Right atrium auricular region (tissue), 2 donors: ENCODE results near the gene ZNF491. TPM values are rescaled to one million over a fixed set of nuclear protein-coding genes. Genes with fewer than 3 reads are reported as not detected.

Source experiments
- DNase-seq: peaks from one replicate; pipeline ENCODE4 v3.0.0-alpha.2; 2019; ENCODE audit warnings: low spot score
- H3K27ac ChIP-seq, 2 donors: fragments of 200-600 bp; sonication (generic); 1 replicate in 1 of 2; 2 replicates in 1 of 2; pipeline ENCODE4 v1.5.1; 2016 to 2019
- H3K27me3 ChIP-seq, 2 donors: fragments of 200-600 bp; sonication (generic); one replicate each; pipeline versions ENCODE4 v1.5.1 to v1.6.0; 2017 to 2019
- H3K36me3 ChIP-seq: fragments of 200-600 bp; sonication (generic); one replicate; pipeline ENCODE4 v1.5.1; 2016
- H3K4me1 ChIP-seq, 2 donors: fragments of 200-600 bp; sonication (generic); one replicate each; pipeline versions ENCODE4 v1.5.1 to v1.6.0; 2017 to 2019
- H3K4me3 ChIP-seq, 2 donors: fragments of 200-600 bp; sonication (generic); 1 replicate in 1 of 2; 2 replicates in 1 of 2; pipeline ENCODE4 v1.5.1; 2017 to 2019; ENCODE audit warnings: mild to moderate bottlenecking in 1 of 2, moderate library complexity in 1 of 2
- H3K9me3 ChIP-seq, 2 donors: fragments of 200-600 bp; sonication (generic); one replicate each; pipeline ENCODE4 v1.5.1; 2019
- total RNA-seq, 2 donors: library from RNA; depleted of rRNA; stranded (reverse); fragments of >200 nt; gene quantifications; one replicate each; pipeline ENCODE4 v1.1.0, GENCODE V29; 2016
- TF ChIP-seq, protein P1 (sequence below), 2 donors: fragments of 200-600 bp; sonication (generic); IDR thresholded peaks; one replicate each; pipeline ENCODE4 v1.5.1; 2019; ENCODE audit warnings: antibody characterized with exemption in 2 of 2

The ZNF491 gene
- total RNA-seq, 2 donors from 2014 or later, result 1.6 to 6.2 TPM

DNA sequence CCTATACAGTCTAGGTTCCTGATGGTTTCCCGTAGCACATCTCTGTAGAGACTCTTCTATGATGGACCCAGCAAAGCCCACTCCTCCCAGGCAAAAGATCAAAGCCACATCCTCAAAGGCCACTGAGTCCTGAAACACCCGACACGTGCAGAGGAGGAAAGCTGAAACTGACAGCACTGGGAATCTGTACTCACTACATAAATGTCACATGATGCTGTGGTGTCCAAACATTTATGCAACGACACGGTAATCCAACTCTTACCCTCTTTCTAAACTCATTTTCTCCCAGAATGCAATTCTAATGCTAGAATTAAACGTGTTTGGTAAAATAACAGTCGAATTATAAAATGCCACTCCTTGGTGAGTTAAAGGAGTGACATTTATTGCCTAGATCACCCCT is 38.5 kb upstream of the ZNF491 start:
- H3K27ac ChIP-seq, result no peak overlapping the region
- no peak overlapping the region for H3K4me3 ChIP-seq
- no peaks in the 10 kb centered on the region for H3K27me3 ChIP-seq
- H3K9me3 ChIP-seq, result peaks cover 0 to 32% of the 10 kb centered on the region in 2 donors
- no peaks in the 10 kb centered on the region for H3K4me1 ChIP-seq
- TF ChIP-seq, protein P1, sequence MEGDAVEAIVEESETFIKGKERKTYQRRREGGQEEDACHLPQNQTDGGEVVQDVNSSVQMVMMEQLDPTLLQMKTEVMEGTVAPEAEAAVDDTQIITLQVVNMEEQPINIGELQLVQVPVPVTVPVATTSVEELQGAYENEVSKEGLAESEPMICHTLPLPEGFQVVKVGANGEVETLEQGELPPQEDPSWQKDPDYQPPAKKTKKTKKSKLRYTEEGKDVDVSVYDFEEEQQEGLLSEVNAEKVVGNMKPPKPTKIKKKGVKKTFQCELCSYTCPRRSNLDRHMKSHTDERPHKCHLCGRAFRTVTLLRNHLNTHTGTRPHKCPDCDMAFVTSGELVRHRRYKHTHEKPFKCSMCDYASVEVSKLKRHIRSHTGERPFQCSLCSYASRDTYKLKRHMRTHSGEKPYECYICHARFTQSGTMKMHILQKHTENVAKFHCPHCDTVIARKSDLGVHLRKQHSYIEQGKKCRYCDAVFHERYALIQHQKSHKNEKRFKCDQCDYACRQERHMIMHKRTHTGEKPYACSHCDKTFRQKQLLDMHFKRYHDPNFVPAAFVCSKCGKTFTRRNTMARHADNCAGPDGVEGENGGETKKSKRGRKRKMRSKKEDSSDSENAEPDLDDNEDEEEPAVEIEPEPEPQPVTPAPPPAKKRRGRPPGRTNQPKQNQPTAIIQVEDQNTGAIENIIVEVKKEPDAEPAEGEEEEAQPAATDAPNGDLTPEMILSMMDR (IDR thresholded peaks at IDR 0.05), result no peak
- DNase-seq, result no peak
- H3K36me3 ChIP-seq, result no peaks in the 10 kb centered on the region

DNA sequence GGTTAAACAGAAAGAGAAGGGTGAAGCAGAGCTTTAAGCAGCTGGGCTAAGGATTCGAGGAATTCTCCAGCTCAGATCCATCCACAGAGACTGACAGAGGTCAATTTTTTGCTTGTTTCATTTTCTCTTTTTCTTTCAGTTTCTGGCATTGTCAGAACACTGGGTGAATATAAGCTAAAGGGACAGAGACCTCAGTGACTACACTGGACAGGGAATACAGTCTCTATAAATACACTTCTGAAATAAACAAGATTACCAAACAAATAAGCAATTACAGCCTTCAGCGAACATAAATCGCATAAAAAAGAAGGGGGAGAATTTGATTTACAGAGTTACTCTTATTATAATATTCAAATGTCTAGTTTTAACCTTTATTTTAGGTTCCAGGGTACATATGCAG is 35.2 kb upstream of the ZNF491 start:
- Histone ChIP-seq H3K4me3 (no peak overlapping the region), H3K36me3 (no peaks in the 10 kb centered on the region), H3K27me3 (no peaks in the 10 kb centered on the region), H3K9me3 (peaks cover 0 to 11% of the 10 kb centered on the region in 2 donors), H3K27ac (no peak overlapping the region), H3K4me1 (peaks cover 0 to 13% of the 10 kb centered on the region in 2 donors)
- TF ChIP-seq, protein P1 (IDR thresholded peaks at IDR 0.05), result no peak
- DNase-seq, result no peak

DNA sequence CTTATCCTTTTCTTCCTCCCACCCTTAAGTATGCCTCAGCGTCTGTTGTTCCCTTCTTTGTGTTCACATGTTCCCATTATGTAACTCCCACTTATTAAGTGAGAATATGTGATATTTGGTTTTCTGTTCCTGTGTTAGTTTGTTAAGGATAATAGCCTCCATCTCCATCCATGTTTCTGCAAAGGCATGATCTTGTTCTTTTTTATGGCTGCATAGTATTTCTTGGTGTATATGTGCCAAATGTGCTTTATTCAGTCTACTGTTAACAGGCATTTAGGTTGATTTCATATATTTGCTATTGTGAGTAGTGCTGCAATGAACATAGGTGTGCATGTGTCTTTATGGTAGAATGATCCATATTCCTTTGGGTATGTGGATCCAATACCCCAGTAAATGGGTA is 34.7 kb upstream of the ZNF491 start:
- TF ChIP-seq, protein P1 (IDR thresholded peaks at IDR 0.05), result no peak
- H3K27me3 ChIP-seq, result no peaks in the 10 kb centered on the region
- peaks cover 0 to 18% of the 10 kb centered on the region in 2 donors for H3K4me1 ChIP-seq
- H3K36me3 ChIP-seq, result no peaks in the 10 kb centered on the region
- H3K27ac ChIP-seq, result no peak overlapping the region
- H3K9me3 ChIP-seq, result peaks cover 0 to 10% of the 10 kb centered on the region in 2 donors
- no peak for DNase-seq
- H3K4me3 ChIP-seq, result no peak overlapping the region

DNA sequence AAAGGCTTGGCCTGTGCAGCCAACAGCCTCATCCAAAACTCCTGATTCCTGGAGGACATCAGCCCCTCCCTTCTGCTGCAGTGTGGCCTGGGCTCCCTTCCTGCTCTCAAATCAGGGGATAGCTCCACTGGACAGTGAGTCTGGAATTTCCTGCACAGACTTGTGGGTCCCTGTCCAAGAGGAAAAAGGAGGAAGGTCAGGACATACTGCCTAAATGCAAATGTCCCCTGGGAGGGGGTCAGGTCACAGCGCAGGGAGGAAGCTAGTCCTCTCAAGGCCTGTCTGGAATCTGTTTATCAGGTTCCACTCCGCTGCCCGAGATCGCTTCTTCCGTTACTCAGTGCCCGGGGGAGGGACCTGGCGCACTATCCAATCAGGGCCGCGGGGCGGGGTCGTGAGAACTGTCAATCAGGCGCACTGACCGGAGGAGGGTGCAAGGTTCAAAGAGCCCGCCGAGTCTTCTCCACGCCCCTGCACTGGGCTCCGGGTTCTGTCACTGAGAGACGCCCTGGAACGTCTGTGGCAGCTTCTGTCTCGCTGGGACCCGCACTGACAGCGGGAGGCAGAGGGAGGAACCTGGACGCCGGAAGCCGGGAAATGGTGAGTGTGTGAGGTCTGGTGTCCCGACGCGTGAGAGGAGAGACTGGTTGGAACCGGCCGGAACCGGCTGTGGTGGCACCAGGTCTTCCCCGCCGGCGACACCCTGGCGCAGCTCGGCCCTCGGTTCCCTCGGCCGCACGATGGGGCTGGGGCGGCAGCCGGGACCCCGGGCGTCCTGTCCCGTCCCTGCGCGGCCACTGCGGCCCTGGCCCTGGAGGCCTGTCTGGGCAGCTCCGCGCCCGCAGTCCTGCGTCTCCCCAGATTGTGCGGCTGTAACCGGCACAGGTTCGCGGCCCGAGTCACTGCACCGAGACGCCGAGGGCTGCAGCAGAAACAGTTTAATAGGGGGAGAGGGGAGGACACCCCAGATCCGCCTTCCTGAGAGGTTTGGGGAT is 31.4 kb upstream of the ZNF491 start, which contains the start of gene ZNF441:
Gene ZNF441 (plus strand): TSS at position 404 of the 995 bp plus-strand sequence. CDS start 194 bp downstream, at position 598.
- H3K27ac ChIP-seq, result peak within 1 kb of the TSS; percentile 92 to 94
- peaks cover 0 to 10% of the 10 kb centered on the region in 2 donors for H3K9me3 ChIP-seq
- no peaks in the 10 kb centered on the region for H3K36me3 ChIP-seq
- TF ChIP-seq, protein P1 (IDR thresholded peaks at IDR 0.05), result no peak
- H3K4me1 ChIP-seq, result peaks cover 0 to 20% of the 10 kb centered on the region in 2 donors
- peak within 1 kb of the TSS; percentile 78 to 93 for H3K4me3 ChIP-seq
- peak; percentile 99 for DNase-seq
- no peaks in the 10 kb centered on the region for H3K27me3 ChIP-seq

DNA sequence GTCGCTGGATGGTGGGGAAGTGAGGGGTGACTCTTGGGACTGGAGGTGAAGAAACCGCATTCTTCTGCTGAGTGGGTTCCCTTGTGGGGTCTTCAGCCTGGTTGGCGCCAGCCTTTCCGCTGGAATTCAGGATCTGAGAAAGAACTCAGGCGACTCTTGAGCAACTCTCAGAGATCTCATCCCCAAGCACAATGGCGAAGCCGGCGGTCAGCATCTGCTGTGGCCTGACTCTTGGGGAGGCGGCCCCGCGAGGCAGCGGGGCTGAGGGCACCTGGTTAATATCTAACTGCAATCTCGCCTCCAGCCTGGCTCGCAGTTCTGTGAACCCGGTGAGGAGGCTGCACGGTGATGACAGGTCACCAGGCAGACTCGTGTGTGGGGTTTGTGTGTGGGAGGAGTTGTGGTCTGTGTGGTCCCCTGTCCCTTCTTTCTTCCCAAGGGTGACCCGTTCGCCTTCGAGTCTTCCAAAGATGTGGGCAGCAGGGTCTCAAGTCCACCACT is 30.6 kb upstream of the ZNF491 start:
- DNase-seq, result peak; percentile 58
- Histone ChIP-seq H3K4me1 (peaks cover 0 to 20% of the 10 kb centered on the region in 2 donors), H3K36me3 (no peaks in the 10 kb centered on the region), H3K4me3 (peak overlapping the region; percentile 78 to 93), H3K27ac (peak overlapping the region; percentile 92 to 94), H3K27me3 (no peaks in the 10 kb centered on the region), H3K9me3 (peaks cover 0 to 18% of the 10 kb centered on the region in 2 donors)
- TF ChIP-seq, protein P1 (IDR thresholded peaks at IDR 0.05), result no peak
